NCI-H774 (cell line): ENCODE results near the gene MCM10.
A peak's percentile ranks its signal among the peaks of the same experiment; 100 is the strongest.
"Not testable (repeated sequence)": the region's sequence is repeated elsewhere in the genome, so short reads cannot be mapped to it uniquely, and the experiment has no call there.

Experiments used
- DNase-seq: peaks from one replicate; lab custom pipeline; 2025; lab: John Stamatoyannopoulos, UW

The MCM10 gene

GRCh38 chr10:13221572-13221971, 60.2 kb downstream of the MCM10 start:
- no peak for DNase-seq

GRCh38 chr10:13222151-13222550, 60.8 kb downstream of the MCM10 start:
- DNase-seq, result no peak

GRCh38 chr10:13222566-13222965, 61.2 kb downstream of the MCM10 start:
- no peak for DNase-seq

GRCh38 chr10:13223241-13223640, 61.9 kb downstream of the MCM10 start:
- DNase-seq, result no peak

GRCh38 chr10:13224210-13224995, 63.0 kb downstream of the MCM10 start:
- no peak for DNase-seq

- DNase-seq, result no peak
Measured at GRCh38 chr10:13225601-13226000, 64.2 kb downstream of the MCM10 start.

- no peak for DNase-seq
Measured at GRCh38 chr10:13227031-13227430, 65.7 kb downstream of the MCM10 start.

- DNase-seq, result no peak
Measured at GRCh38 chr10:13231190-13231589, 69.8 kb downstream of the MCM10 start.

- DNase-seq, result peak; percentile 25
Measured at GRCh38 chr10:13231808-13232207, 70.5 kb downstream of the MCM10 start.

GRCh38 chr10:13233358-13233757, 72.0 kb downstream of the MCM10 start:
- DNase-seq, result no peak

GRCh38 chr10:13234172-13234571, 72.8 kb downstream of the MCM10 start, which contains the start of gene UCMA:
UCMA (minus strand) TSS chr10:13234374; CDS start chr10:13234258, 116 bp downstream.
- DNase-seq, result no peak

- not testable (repeated sequence) for DNase-seq
Measured at GRCh38 chr10:13234736-13235135, 73.4 kb downstream of the MCM10 start.

- no peak for DNase-seq
Measured at GRCh38 chr10:13236638-13237037, 75.3 kb downstream of the MCM10 start.

GRCh38 chr10:13238271-13239077, 77.1 kb downstream of the MCM10 start:
- DNase-seq, result no peak

- DNase-seq, result no peak
Measured at GRCh38 chr10:13239923-13240322, 78.6 kb downstream of the MCM10 start.

- no peak for DNase-seq
Measured at GRCh38 chr10:13241613-13242012, 80.3 kb downstream of the MCM10 start.

GRCh38 chr10:13242260-13242659, 80.9 kb downstream of the MCM10 start:
- not testable (repeated sequence) for DNase-seq

- no peak for DNase-seq
Measured at GRCh38 chr10:13247246-13247645, 85.9 kb downstream of the MCM10 start.

- DNase-seq, result no peak
Measured at GRCh38 chr10:13247784-13248183, 86.4 kb downstream of the MCM10 start.

GRCh38 chr10:13253726-13254125, 92.4 kb downstream of the MCM10 start:
- DNase-seq, result no peak

GRCh38 chr10:13256627-13257026, 95.3 kb downstream of the MCM10 start:
- DNase-seq, result no peak

- no peak for DNase-seq
Measured at GRCh38 chr10:13257621-13258140, 96.3 kb downstream of the MCM10 start.
